OCI-LY1 (cell line): ENCODE data around the gene FRMD3.

Experiments
- CTCF ChIP-seq: fragments of 200-600 bp; sonication (generic), shearing (Covaris generic); IDR thresholded peaks from 2 replicates; pipeline ENCODE4 v1.5.1; 2017; ENCODE audit warnings: mild to moderate bottlenecking, antibody characterized with exemption, low read length, moderate library complexity, mixed read lengths
- EZH2 ChIP-seq: fragments of 200-600 bp; sonication (generic), shearing (Covaris generic); IDR thresholded peaks from 2 replicates; pipeline ENCODE4 v1.8.0; 2017; ENCODE audit warnings: borderline replicate concordance, mixed run types, mild to moderate bottlenecking, antibody characterized with exemption, low read length, moderate library complexity, mixed read lengths

GRCh38 chr9:83569326-83569725, 31.1 kb upstream of the FRMD3 start:
- TF ChIP-seq CTCF, result no peak
- no peak for TF ChIP-seq EZH2
